LoVo (cell line): Measurements from ENCODE around the gene DDO.
"Not testable (repeated sequence)": the region's sequence is repeated elsewhere in the genome, so short reads cannot be mapped to it uniquely, and the experiment has no call there.

Source experiments
- DNase-seq: peaks from one replicate; pipeline ENCODE4 v3.0.0-alpha.2; 2016; ENCODE audit warnings: low spot score

Gene DDO

DNA sequence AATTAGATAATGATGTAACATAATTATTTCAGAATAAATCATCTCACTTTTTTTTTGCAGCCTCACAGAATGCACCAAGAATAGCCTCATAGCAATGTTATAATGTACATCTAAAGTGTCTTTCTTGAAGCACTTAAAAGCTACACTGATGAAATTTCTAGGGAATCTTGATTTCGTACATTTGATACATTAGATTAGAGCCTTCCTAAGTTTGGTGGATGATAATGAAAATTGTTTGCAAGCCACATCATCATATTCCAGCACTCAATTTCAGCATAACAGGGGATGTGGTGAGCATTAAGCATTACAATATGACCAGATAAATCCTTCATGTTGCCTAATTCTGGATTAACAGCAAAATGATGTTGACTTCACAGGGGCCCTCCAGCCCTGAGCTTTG lies 47.5 kb downstream of the DDO start:
- DNase-seq = no peak

DNA sequence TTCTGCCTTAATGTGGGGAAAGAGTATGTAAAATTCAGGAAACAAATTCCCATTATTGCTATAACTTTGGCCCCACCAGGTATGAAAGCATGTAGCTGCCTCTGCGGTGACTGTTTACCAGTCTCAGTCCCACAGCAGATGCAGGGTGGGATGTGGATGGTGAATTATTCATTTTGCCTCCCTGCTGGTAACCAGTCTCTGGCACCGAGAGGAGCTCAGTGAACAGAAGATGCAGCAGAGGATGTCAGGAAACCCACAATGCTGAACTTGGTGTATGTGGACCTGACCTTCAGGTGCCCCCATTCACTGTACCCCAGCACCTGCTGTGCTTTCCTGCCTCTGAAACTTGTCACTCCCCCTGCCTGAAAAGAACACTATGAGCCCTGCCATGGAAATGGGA lies 48.4 kb downstream of the DDO start:
- no peak for DNase-seq

- DNase-seq = no peak
Observed at GRCh38 chr6:110366256-110366655, 49.1 kb downstream of the DDO start.

DNA sequence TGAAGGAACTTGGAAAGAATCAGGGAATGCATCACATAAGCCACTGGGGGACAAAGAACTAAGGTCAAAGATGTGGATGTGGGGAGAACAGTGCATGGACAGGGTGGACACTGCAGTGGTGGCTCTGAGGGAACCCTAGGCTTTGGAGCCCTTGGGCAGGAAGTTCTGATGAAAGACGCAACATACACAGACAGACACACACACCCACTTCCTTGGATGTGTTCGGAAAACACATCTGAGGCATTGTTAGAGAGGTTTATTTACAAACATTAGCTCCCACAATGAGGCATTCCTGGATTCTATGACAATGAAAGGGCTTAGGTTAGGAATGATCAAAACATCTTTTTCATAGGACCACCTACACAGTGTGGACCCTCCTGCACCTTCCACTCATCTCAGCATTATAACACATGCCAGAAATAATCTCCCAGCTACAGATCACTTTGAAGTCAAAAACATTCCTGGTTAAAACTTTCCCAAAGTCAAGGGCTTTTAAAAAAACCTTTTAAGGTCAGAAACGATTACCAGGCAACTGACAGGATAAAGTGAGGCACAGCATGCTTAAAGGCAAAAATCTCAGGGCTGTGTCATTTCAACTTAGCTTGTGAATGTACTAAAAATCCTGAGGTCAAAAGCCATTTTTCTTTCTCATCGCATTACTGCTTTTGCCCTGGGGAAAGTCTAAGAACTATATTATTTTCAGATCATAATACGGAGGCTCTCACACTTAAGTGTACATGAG lies 50.8 kb downstream of the DDO start:
- no peak for DNase-seq

GRCh38 chr6:110363748-110364147 lies 51.6 kb downstream of the DDO start:
- no peak for DNase-seq

DNA sequence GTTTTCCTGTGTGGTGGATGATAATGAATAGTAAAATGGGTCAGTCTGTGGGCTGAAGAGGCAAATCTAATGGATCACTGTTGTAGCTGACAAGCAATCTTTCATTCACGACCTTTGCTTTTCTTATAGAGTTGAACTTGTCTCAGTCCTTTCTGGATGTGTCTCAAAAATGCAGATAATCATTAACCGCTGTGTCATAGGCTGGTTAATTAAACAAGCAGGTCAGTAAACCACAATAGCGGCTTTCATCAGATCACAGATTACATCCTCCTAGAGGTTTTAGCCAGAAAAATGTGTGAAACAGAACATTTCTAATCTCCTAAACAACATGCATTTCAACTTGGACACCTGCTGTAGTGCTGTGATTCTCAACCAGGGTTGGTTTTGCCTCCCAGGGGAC lies 54.7 kb downstream of the DDO start:
- peak; percentile 37 for DNase-seq

DNA sequence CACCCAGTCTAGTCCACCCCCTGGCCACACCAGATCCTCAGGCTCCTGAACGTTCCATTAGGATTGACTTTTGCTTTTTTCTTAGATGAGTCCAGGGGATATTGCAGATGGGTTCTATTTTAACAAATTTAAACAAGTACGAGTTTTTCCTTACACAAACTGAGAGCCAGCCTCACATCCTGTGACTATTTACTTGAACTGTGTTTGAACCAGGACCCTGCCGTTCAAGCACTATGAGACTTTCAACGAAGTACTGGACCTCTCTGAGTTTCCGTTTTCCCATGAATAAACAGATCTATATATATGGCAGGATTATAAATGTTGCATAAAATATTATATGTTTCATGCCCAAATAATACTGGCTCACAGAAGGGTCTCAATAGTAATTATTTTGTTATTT lies 55.8 kb downstream of the DDO start:
- no peak for DNase-seq

DNA sequence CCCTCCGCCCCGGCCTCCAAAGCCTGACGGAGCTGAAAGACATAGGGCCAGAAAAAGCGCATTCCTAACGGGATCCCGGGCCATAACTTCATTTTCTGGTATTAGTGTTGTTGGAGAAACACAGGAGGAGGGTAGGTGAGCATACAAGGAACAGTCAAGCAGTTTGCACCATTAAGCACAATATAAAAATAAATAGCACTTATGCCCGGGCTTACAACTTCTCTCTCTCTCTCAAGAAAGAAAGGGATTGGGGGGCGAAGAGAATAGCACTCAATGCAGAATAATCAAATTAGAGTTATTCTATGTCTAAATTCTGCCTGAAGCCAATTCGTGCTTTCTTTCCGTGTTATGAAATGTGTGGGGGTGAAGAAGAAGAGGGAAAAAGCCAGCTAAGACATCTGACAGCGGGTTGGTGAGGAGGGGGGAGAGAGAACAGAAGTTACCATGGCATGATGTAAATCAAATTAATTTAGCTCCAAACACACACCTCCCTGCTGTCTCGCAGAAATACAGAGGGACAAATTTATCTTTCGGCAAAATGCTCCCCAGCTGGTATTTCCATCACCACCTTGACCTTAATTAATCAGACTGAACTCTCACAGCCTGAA lies 56.7 kb downstream of the DDO start:
- no peak for DNase-seq

- DNase-seq = no peak
Observed at GRCh38 chr6:110357664-110358552, 57.5 kb downstream of the DDO start, which contains the start of gene METTL24. Gene METTL24 (minus strand): TSS chr6:110358349. CDS start chr6:110358272, 77 bp downstream.

GRCh38 chr6:110357298-110357663 lies 58.1 kb downstream of the DDO start:
- no peak for DNase-seq

GRCh38 chr6:110356778-110357177 lies 58.6 kb downstream of the DDO start:
- DNase-seq = no peak

- no peak for DNase-seq
Observed at GRCh38 chr6:110355727-110356126, 59.6 kb downstream of the DDO start.

- no peak for DNase-seq
Observed at GRCh38 chr6:110355022-110355421, 60.4 kb downstream of the DDO start.

DNA sequence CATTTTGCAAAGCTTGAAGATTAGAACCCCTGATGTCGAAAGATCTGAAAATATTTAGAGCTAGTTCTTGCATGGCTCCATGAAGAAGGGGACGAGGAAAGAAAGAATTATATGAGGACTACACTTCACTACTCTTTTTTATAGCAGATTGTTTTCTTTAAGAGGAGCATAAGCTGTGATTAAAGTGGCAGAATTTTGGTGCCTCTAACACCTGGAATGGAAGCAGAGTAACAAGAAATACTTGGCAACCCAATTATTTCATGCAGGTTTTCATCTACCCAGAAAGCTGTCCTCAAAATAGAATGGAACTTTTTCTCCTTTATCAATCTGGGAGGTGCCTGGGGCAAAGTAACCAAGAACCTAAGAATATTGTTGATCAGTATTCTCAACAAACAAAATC lies 61.2 kb downstream of the DDO start:
- DNase-seq = no peak

DNA sequence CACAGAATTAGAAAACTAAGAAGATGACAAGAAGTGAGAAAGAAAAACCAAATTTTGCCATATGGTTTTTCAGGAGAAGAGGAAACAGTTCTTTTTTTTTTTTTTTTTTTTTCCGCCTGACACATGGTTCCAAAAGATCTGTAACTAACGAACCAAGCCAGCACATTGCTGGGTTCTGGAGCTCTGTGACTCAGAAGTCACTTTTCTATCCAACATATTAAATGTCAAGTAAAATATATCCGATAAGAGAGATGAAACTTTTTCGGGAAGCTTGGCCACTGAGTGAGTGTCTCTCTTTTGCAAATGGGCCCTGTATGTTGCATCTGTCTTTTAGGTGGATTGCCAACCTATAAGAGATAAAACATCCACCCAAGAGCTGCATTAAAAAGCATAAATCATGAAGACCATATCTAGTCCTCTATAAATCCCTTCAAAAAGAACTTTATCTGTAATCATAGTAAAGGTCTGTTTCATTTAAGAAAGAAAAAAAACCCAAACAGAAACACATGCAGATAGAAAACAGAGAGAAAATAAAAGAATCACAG lies 61.8 kb downstream of the DDO start:
- no peak for DNase-seq

DNA sequence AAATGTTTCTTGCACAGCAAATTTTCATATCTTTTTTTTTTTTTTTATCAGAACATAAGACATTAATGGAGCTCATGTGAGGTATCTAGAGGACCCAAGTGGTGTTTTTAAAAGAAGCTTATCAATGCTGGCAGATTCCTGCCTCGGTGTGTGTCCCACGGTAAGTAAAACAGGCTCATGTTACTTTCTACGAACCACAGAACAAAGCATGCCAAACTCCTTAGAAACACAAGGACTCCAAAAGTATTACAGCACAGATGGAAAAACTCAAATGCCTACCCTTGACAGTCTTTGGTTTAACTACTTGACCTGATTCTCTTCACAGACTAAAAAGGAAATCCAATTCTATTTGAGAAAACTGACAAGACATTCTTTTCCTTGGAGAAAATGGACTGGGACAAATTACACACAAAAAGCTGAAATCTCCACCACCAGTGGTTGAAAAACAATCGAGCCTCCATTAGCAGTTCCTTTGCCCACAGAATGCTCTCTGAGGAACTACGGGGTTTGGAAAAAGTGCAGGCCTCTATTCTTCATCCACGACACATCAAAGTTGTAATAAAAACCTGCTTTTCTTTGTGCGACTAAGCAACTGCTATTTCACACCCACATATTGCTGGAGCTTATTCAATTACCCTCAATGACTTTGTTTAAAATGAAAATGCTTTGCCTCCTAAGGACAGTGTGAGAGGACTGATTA lies 62.7 kb downstream of the DDO start:
- no peak for DNase-seq

DNA sequence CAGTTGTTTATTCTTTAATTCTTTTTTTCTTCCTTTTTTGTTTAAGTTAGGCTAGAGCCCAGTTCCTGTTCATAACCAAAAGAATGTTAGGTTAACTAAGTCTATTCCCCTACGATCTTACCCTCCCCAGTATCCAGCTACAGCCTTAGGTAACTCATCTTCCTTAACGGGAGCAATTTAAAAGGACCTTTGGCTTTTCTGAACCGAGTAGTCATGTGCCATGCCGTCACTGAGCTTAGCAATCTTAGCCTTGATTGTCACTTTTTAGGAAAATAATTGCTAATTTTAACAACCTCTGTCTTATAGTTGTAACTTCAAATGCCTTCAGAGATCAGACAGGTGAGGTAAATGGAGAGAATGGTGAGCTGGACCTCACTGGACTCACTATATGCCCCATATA lies 63.4 kb downstream of the DDO start:
- DNase-seq = no peak

DNA sequence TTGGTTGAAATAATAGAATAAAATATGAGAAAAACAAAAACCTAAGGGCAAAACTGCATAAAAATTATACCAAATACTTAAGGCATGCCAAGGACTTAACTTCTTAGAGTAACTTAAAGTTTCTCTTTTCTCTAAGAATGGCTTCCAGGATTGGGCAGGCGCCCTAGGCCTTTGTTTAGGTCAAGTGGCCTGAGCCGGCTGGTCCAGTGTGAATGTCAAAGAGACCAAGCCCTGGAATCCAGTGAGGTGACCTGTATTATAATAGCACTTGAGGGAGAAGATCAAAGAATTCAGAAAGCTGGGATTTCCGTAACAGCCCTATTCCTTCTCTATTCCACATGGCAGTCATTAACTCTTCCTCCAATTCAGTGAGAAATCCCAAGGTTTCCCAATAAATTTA lies 63.8 kb downstream of the DDO start:
- DNase-seq = no peak

GRCh38 chr6:110350593-110350992 lies 64.8 kb downstream of the DDO start:
- not testable (repeated sequence) for DNase-seq

DNA sequence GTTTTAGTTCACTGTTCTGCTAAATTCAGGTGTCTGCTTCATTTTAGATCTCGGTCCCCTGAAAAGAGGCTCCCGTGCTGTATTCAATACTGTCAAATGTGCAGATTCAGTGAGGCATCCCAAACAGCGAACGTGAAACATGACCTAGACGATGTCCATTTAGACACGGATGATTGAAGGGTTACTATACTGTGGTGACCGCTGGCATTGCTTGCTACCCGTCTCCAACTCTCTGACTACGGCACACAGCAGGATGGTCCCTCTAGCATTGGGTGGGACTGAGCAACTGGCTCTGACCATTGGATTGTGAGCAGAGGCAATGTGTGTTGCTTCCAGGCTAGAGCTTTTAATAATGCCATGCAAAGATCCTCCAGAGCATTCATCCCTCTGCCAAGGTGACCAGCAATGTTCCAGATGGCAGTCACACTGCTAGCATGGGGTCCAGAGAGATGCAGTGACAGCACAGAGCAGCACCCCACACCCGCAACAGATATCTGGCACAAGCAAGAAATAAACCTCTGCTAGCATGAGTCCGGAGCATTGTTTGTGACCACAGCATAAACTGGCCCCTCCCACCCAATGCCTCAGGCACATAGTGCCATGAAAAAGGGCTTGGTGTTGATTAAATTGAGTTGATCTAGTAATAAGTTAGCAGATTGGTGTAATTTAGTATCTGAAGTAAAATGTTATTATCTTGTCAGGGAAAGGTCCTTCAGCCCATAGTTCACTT lies 66.2 kb downstream of the DDO start:
- DNase-seq = no peak

GRCh38 chr6:110345025-110345424 lies 70.3 kb downstream of the DDO start:
- DNase-seq = no peak
